Measurements from ENCODE around the gene ALDH1A2.

- TF ChIP-seq CTCF (optimal IDR thresholded peaks at IDR 0.05 in 1 of 3, IDR thresholded peaks at IDR 0.05 in 1 of 3, conservative IDR thresholded peaks at IDR 0.05 in 1 of 3; ENCODE audit: extremely low read depth in 1 of 3, insufficient read depth in 2 of 3, low read length in 3 of 3) (no peak), EZH2 (IDR thresholded peaks at IDR 0.05; ENCODE audit: low read length) (no peak)
Observed at GRCh38 chr15:58003810-58004209, 61.7 kb downstream of the ALDH1A2 start.

Data from keratinocyte (primary cell).